ENCODE data around the gene PLEKHG1.

PLEKHG1 gene

DNA sequence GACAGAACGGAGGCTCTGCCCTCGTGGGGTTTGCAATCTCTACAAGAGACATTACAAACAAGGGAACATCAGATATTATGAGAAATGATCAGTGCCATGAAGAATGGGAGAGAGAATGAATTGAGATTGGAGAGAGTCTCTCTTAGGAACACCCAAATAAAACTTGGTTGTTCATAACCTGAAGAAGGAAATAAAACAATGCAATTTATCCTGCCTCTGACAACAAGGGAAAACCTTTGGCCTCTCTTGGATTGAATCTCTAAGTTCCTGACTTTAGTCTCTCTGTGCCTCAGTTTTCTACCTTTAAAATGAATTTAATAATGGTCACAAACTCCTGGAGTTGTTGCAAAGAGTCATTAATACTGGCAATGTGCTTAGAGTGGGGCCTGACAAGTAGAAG, 21.1 kb downstream of the PLEKHG1 start:
- ChIA-PET CTCF (no interaction called here), POLR2A (interaction anchor here (0.7 kb wide), 1 partner anchor 11 kb away, joined by 5 read pairs; no protein-coding TSS in a partner anchor)
- TF ChIP-seq SP1 (IDR thresholded peaks at IDR 0.05) = no peak
- no peak for DNase-seq (ENCODE audit: extremely low spot score)

DNA sequence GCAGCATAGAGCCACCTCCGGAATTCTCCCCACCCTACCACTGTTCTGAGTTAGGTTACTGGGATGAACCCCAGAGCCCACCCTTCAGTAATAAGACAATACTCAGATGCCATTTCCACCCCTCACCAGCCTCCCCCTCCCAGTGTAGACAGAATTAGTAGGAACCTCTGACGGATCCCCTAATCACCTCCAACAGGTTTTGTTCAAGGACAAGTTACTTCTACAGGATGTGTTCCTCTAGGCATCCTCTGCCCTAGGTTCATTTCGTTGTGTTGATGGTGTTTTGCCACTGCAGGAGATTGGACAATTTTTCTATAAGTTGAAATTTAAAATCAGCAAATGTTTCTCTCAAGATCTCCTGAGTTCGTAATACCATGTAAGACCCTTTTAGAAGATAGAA, 22.8 kb downstream of the PLEKHG1 start:
- TF ChIP-seq SP1 (IDR thresholded peaks at IDR 0.05) = no peak
- TF ChIP-seq CTBP1 (IDR thresholded peaks at IDR 0.05; ENCODE audit: borderline replicate concordance) = no peak
- POLR2A ChIA-PET = no interaction called here
- CTCF ChIA-PET = interaction anchor here (0.5 to 1.1 kb wide), 2 partner anchors 11 to 204 kb away, joined by 4 read pairs; no protein-coding TSS in a partner anchor

DNA sequence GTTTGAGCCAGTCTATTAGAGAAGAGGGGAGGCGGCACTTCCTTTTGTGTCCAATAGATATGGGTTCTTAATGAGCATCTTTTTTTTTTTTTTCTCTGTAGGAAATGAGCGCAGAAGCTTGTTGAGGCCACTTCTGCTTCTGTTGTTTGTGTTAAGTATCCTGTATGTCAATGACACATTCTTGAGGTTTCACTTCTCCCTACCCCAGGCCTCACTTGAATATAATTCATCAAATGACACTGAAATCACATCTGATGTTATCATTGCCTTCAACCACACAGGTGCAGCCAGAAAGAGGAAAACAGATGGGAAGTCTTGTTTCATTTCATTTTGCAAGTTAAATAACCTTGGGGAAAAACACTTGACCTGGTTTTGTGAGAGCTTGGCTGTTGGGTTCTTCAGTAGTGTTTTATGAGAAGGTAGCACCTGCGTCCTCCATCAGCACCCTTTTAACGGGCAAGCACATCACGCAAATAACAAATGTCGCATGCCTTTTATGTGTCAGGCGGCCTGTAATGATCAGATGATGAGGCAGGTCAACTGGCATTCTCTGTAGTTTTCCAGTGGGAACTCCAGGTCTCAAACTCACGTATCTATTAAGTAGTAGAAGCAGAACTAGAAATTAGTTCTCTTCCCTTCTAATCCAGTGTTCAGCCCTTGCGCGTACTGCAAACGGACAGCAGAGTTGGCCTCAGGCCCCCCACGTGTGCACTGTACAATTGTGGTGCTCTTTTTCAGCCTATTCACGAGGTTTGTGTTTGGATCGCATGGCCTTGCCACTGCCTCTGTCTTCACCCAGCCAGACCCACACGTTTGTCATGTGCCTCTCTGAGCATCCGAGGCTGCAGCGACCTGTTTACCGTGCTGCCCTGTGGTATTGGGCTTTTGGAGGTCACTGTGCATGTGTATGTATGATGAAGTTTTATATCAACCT, 23.5 kb downstream of the PLEKHG1 start:
- no peak for TF ChIP-seq CTBP1 (IDR thresholded peaks at IDR 0.05; ENCODE audit: borderline replicate concordance)
- TF ChIP-seq FOXA1 (IDR thresholded peaks at IDR 0.05) = no peak
- no peak for TF ChIP-seq ZNF384 (IDR thresholded peaks at IDR 0.05)
- no peak for TF ChIP-seq ELF4 (IDR thresholded peaks at IDR 0.05)
- no peak for TF ChIP-seq NFRKB (IDR thresholded peaks at IDR 0.05)
- no peak for TF ChIP-seq LEF1 (IDR thresholded peaks at IDR 0.05; ENCODE audit: borderline replicate concordance)
- TF ChIP-seq HDGF (IDR thresholded peaks at IDR 0.05; ENCODE audit: borderline replicate concordance) = no peak
- no peak for TF ChIP-seq SP1 (IDR thresholded peaks at IDR 0.05)
- TF ChIP-seq ARNT (IDR thresholded peaks at IDR 0.05) = no peak
- TF ChIP-seq FOXK2 (IDR thresholded peaks at IDR 0.05) = no peak
- no peak for TF ChIP-seq L3MBTL2 (conservative IDR thresholded peaks at IDR 0.05)
- DNase-seq (ENCODE audit: extremely low spot score) = no peak
- POLR2A ChIA-PET = no interaction called here
- CTCF ChIA-PET = interaction anchor here (0.5 kb wide), 1 partner anchor 11 kb away, joined by 4 read pairs; no protein-coding TSS in a partner anchor

More for the DNA sequence above, 22.8 kb downstream of the PLEKHG1 start:
- DNase-seq (ENCODE audit: extremely low spot score) = no peak

DNA sequence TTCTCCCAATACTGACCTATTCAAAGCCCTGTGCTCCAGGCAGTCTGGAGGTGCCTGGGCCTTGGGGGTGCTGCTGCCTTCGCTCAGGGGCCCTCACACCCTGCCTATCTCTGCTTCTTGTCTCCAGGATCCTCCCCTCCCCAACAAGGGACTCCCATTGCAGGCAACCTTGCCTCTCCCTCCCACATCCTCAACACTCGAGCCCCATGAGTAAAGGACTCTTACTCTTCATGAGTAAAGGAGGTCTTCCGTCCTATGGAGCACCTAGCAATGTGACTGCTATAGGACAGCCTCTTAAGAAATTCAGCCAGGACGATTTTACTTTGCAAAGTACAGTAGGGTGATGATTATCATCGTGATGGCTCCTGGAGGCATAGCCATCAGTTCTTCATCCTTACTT, 24.5 kb downstream of the PLEKHG1 start:
- POLR2A ChIA-PET = no interaction called here

DNA sequence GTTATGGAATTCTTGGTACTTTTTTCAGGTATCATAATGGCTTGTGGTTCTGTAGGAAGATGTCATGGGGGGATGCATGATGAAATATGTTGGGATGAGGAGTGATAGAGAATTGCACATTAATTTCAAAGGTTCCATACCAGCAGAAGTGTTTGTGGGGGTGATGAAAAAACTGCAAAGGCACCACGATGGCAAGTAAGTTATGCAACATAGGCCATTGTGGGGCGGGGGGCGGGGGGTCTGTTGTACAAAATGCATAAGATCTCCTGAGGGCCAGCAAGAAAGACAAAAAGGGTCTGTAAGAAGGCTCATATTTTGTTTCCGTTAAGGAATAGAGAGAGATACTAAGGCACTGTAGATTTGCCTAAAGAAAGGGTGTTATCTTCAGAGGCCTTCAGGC, 26.2 kb downstream of the PLEKHG1 start:
- DNase-seq (ENCODE audit: extremely low spot score) = no peak
- CTCF ChIA-PET = no interaction called here
- POLR2A ChIA-PET = no interaction called here
- TF ChIP-seq ARNT (IDR thresholded peaks at IDR 0.05) = no peak

More for the DNA sequence above, 24.5 kb downstream of the PLEKHG1 start:
- DNase-seq (ENCODE audit: extremely low spot score) = no peak
- CTCF ChIA-PET = no interaction called here
- TF ChIP-seq, protein P1, sequence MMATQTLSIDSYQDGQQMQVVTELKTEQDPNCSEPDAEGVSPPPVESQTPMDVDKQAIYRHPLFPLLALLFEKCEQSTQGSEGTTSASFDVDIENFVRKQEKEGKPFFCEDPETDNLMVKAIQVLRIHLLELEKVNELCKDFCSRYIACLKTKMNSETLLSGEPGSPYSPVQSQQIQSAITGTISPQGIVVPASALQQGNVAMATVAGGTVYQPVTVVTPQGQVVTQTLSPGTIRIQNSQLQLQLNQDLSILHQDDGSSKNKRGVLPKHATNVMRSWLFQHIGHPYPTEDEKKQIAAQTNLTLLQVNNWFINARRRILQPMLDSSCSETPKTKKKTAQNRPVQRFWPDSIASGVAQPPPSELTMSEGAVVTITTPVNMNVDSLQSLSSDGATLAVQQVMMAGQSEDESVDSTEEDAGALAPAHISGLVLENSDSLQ (IDR thresholded peaks at IDR 0.05) = no peak
- TF ChIP-seq SUZ12 (IDR thresholded peaks at IDR 0.05) = no peak
- no peak for TF ChIP-seq L3MBTL2 (conservative IDR thresholded peaks at IDR 0.05)
- TF ChIP-seq ARNT (IDR thresholded peaks at IDR 0.05) = no peak
- TF ChIP-seq LEF1 (IDR thresholded peaks at IDR 0.05; ENCODE audit: borderline replicate concordance) = no peak
- TF ChIP-seq NFRKB (IDR thresholded peaks at IDR 0.05) = no peak
- TF ChIP-seq ELF4 (IDR thresholded peaks at IDR 0.05) = no peak
- TF ChIP-seq FOXA1 (IDR thresholded peaks at IDR 0.05) = no peak
- TF ChIP-seq ZNF384 (IDR thresholded peaks at IDR 0.05) = no peak
- no peak for TF ChIP-seq CTBP1 (IDR thresholded peaks at IDR 0.05; ENCODE audit: borderline replicate concordance)
- no peak for TF ChIP-seq SP1 (IDR thresholded peaks at IDR 0.05)
- no peak for TF ChIP-seq HDGF (IDR thresholded peaks at IDR 0.05; ENCODE audit: borderline replicate concordance)
- no peak for TF ChIP-seq BHLHE40 (IDR thresholded peaks at IDR 0.05; ENCODE audit: borderline replicate concordance)

DNA sequence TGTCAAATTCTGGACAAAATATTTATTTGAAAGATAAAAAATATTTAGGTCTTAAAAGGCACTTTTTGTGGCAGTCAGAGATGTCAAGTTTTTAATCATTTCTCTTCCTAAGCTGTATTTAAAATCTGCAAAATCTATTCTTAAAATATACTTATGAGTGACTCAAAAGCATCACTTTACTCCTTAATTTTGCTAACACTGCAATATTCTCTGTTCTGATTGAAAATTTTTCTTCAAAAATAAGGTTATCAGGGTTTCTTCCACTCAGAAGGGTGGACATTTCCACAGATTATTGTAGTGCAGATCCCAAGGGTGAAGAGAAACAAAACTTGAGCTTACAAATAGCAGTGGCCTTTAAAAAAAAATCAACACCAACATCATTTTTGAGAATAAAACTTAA, 27.5 kb downstream of the PLEKHG1 start:
- ChIA-PET POLR2A (no interaction called here), CTCF (interaction anchor here (0.6 to 1.0 kb wide), 2 partner anchors 9 to 665 kb away, joined by 3 to 6 read pairs; no protein-coding TSS in a partner anchor)
- no peak for DNase-seq (ENCODE audit: extremely low spot score)
- TF ChIP-seq BHLHE40 (IDR thresholded peaks at IDR 0.05; ENCODE audit: borderline replicate concordance) (no peak), ARNT (IDR thresholded peaks at IDR 0.05) (no peak), SUZ12 (IDR thresholded peaks at IDR 0.05) (no peak), FOXA1 (IDR thresholded peaks at IDR 0.05) (no peak), FOXK2 (IDR thresholded peaks at IDR 0.05) (no peak), CTBP1 (IDR thresholded peaks at IDR 0.05; ENCODE audit: borderline replicate concordance) (no peak), FOXM1 (IDR thresholded peaks at IDR 0.05; ENCODE audit: borderline replicate concordance) (no peak), TARDBP (IDR thresholded peaks at IDR 0.05) (no peak), LEF1 (IDR thresholded peaks at IDR 0.05; ENCODE audit: borderline replicate concordance) (no peak), HDGF (IDR thresholded peaks at IDR 0.05; ENCODE audit: borderline replicate concordance) (no peak), SP1 (IDR thresholded peaks at IDR 0.05) (no peak)
- TF ChIP-seq, protein P1 (IDR thresholded peaks at IDR 0.05) = no peak

DNA sequence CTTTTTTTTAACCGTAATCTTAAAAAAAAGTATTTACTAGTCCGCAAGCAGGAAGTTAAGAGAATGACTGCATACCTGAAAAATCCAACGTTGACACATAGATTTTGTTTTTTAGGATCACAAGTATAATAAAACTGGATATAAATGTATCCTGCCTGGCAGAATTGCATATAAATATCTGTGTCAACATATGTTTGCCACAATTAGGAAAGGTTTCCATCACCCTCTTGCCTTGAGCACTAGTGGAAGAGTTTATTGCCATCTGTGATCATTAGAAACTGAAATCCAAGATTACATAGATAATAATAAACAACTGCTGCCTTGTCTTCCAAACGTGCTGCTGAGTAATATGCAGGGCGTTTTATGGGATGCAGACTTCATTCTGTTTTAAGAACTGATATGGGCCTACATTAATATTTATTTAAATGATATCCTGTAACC, 27.9 kb downstream of the PLEKHG1 start:
- DNase-seq (ENCODE audit: extremely low spot score) = no peak
- POLR2A ChIA-PET = interaction anchor here (1.0 kb wide), 1 partner anchor 27 kb away, joined by 3 read pairs; no protein-coding TSS in a partner anchor
- CTCF ChIA-PET = interaction anchor here (1.0 kb wide), 1 partner anchor 9 kb away, joined by 3 read pairs; no protein-coding TSS in a partner anchor
- no peak for TF ChIP-seq LEF1 (IDR thresholded peaks at IDR 0.05; ENCODE audit: borderline replicate concordance)
- TF ChIP-seq ELF4 (IDR thresholded peaks at IDR 0.05) = no peak
- no peak for TF ChIP-seq FOXM1 (IDR thresholded peaks at IDR 0.05; ENCODE audit: borderline replicate concordance)
- no peak for TF ChIP-seq FOXA1 (IDR thresholded peaks at IDR 0.05)
- no peak for TF ChIP-seq TARDBP (IDR thresholded peaks at IDR 0.05)
- TF ChIP-seq L3MBTL2 (conservative IDR thresholded peaks at IDR 0.05) = no peak
- no peak for TF ChIP-seq CTBP1 (IDR thresholded peaks at IDR 0.05; ENCODE audit: borderline replicate concordance)
- TF ChIP-seq, protein P1 (IDR thresholded peaks at IDR 0.05) = no peak
- no peak for TF ChIP-seq ARNT (IDR thresholded peaks at IDR 0.05)
- no peak for TF ChIP-seq FOXK2 (IDR thresholded peaks at IDR 0.05)
- no peak for TF ChIP-seq SP1 (IDR thresholded peaks at IDR 0.05)
- TF ChIP-seq HDGF (IDR thresholded peaks at IDR 0.05; ENCODE audit: borderline replicate concordance) = no peak
- TF ChIP-seq BHLHE40 (IDR thresholded peaks at IDR 0.05; ENCODE audit: borderline replicate concordance) = no peak

Data from HEK293T (cell line).